ENCODE results near the gene WIF1. TPM values are rescaled to one million over a fixed set of nuclear protein-coding genes. Genes with fewer than 3 reads are reported as not detected.

WIF1 gene
- polyA plus RNA-seq, 1 donor (not counting 4 experiments of a cell fraction or from before 2014, with no cell fraction given), result not detected

DNA sequence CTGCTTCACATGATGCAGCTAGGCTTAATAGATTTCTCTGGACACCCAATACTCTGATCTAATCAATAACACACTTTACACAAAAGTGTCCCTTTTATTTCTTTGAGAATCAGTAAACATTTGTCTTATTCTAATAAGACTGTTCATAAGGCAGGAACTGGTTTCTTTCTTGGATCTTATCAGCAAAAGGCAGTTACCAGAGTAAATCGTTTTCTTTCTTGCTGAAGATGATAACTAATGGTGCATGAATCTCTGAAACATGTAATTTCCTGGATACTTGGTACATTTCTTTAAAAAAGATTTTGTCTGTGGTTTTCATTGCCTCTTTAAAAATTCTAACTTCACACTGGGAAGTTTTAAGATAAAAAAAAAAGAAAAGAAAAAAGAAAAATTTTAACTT, 39.6 kb downstream of the WIF1 start:
- Histone ChIP-seq H3K4me1 (ENCODE audit: control insufficient read depth, extremely low read depth, insufficient read depth, low read length) (no peaks in the 10 kb centered on the region), H3K9ac (ENCODE audit: control insufficient read depth, extremely low read depth, insufficient read depth, low read length) (no peak overlapping the region), H3K27me3 (ENCODE audit: control insufficient read depth, extremely low read depth, insufficient read depth, low read length) (peaks cover 16% of the 10 kb centered on the region), H3K4me3 (ENCODE audit: control insufficient read depth in 2 of 3, extremely low read depth in 1 of 3, insufficient read depth in 2 of 3, low read depth in 1 of 3, low read length in 3 of 3) (no peak overlapping the region), H3K9me3 (ENCODE audit: control insufficient read depth, low read depth, low read length) (no peaks in the 10 kb centered on the region), H4K20me1 (ENCODE audit: control insufficient read depth, extremely low read depth, insufficient read depth, low read length) (no peaks in the 10 kb centered on the region), H3K27ac (ENCODE audit: control insufficient read depth, insufficient read depth, low read length) (no peak overlapping the region), H3K36me3 (ENCODE audit: control insufficient read depth in 2 of 2, extremely low read depth in 1 of 2, insufficient read depth in 2 of 2, low read length in 2 of 2) (no peaks in the 10 kb centered on the region), H2AFZ (ENCODE audit: control insufficient read depth, low read length) (no peak overlapping the region), H3K4me2 (ENCODE audit: control insufficient read depth, extremely low read depth, insufficient read depth, low read depth, low read length) (no peak overlapping the region), H3K79me2 (ENCODE audit: control insufficient read depth, insufficient read depth, low read length) (no peaks in the 10 kb centered on the region), H3K9me1 (ENCODE audit: control insufficient read depth, extremely low read depth, insufficient read depth, low read length) (no peaks in the 10 kb centered on the region)
- DNase-seq (ENCODE audit: low read depth, low spot score) (no peak), FAIRE-seq (no peak)
- TF ChIP-seq, protein P1, sequence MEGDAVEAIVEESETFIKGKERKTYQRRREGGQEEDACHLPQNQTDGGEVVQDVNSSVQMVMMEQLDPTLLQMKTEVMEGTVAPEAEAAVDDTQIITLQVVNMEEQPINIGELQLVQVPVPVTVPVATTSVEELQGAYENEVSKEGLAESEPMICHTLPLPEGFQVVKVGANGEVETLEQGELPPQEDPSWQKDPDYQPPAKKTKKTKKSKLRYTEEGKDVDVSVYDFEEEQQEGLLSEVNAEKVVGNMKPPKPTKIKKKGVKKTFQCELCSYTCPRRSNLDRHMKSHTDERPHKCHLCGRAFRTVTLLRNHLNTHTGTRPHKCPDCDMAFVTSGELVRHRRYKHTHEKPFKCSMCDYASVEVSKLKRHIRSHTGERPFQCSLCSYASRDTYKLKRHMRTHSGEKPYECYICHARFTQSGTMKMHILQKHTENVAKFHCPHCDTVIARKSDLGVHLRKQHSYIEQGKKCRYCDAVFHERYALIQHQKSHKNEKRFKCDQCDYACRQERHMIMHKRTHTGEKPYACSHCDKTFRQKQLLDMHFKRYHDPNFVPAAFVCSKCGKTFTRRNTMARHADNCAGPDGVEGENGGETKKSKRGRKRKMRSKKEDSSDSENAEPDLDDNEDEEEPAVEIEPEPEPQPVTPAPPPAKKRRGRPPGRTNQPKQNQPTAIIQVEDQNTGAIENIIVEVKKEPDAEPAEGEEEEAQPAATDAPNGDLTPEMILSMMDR (optimal IDR thresholded peaks at IDR 0.05 in 1 of 3, IDR thresholded peaks at IDR 0.05 in 1 of 3, conservative IDR thresholded peaks at IDR 0.05 in 1 of 3; ENCODE audit: extremely low read depth in 1 of 3, insufficient read depth in 2 of 3, low read length in 3 of 3), result no peak
- TF ChIP-seq EZH2 (IDR thresholded peaks at IDR 0.05; ENCODE audit: low read length), result no peak
- dilution Hi-C loops (cut with MboI; ENCODE audit: extremely low pct_ligation_motif_present, low sequenced_read_pairs), result no loop called here

DNA sequence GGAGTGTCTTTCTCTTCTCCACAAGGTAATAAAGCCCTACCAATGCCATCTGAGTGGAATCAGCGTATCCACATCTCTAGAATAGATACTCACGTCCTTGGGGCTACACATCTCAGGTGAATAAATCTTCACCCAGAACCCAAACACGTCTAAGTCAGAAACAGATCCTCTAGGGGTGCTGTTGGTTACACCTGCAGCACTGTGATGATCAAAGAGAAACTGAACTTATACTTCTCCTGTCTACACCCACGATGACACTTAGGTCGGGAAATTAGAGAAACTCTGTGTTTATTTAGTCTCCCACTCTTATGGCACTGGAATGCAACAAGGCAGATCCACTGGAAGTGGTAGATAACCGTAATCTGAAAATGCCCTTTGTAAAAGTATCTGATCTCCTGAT, 46.2 kb downstream of the WIF1 start:
- Histone ChIP-seq H3K9me1 (ENCODE audit: control insufficient read depth, extremely low read depth, insufficient read depth, low read length) (no peaks in the 10 kb centered on the region), H3K4me2 (ENCODE audit: control insufficient read depth, extremely low read depth, insufficient read depth, low read depth, low read length) (no peak overlapping the region), H3K4me1 (ENCODE audit: control insufficient read depth, extremely low read depth, insufficient read depth, low read length) (no peaks in the 10 kb centered on the region), H3K36me3 (ENCODE audit: control insufficient read depth in 2 of 2, extremely low read depth in 1 of 2, insufficient read depth in 2 of 2, low read length in 2 of 2) (no peaks in the 10 kb centered on the region), H2AFZ (ENCODE audit: control insufficient read depth, low read length) (no peak overlapping the region), H3K4me3 (ENCODE audit: control insufficient read depth in 2 of 3, extremely low read depth in 1 of 3, insufficient read depth in 2 of 3, low read depth in 1 of 3, low read length in 3 of 3) (no peak overlapping the region), H4K20me1 (ENCODE audit: control insufficient read depth, extremely low read depth, insufficient read depth, low read length) (no peaks in the 10 kb centered on the region), H3K9ac (ENCODE audit: control insufficient read depth, extremely low read depth, insufficient read depth, low read length) (no peak overlapping the region), H3K9me3 (ENCODE audit: control insufficient read depth, low read depth, low read length) (no peaks in the 10 kb centered on the region), H3K27me3 (ENCODE audit: control insufficient read depth, extremely low read depth, insufficient read depth, low read length) (peaks cover 8% of the 10 kb centered on the region), H3K79me2 (ENCODE audit: control insufficient read depth, insufficient read depth, low read length) (no peaks in the 10 kb centered on the region), H3K27ac (ENCODE audit: control insufficient read depth, insufficient read depth, low read length) (no peak overlapping the region)
- DNase-seq (ENCODE audit: low read depth, low spot score) (no peak), FAIRE-seq (no peak)
- no peak for TF ChIP-seq EZH2 (IDR thresholded peaks at IDR 0.05; ENCODE audit: low read length)
- TF ChIP-seq, protein P1 (optimal IDR thresholded peaks at IDR 0.05 in 1 of 3, IDR thresholded peaks at IDR 0.05 in 1 of 3, conservative IDR thresholded peaks at IDR 0.05 in 1 of 3; ENCODE audit: extremely low read depth in 1 of 3, insufficient read depth in 2 of 3, low read length in 3 of 3), result peak; percentile 16 to 34 (median 25)
- dilution Hi-C loops (cut with MboI; ENCODE audit: extremely low pct_ligation_motif_present, low sequenced_read_pairs), result no loop called here

Data from keratinocyte (primary cell).